Activated naive CD8-positive, alpha-beta T cell treated with anti-CD3 and anti-CD28 coated beads, Interleukin-2, amount 10 ng/mL, durations not matched to agents 7 days and 5 days (primary cell): ENCODE results near the gene PET100. TPM values are rescaled to one million over a fixed set of nuclear protein-coding genes. Genes with fewer than 3 reads are reported as not detected.

Experiments used
- ATAC-seq: fragments of 150-1000 bp; cut with Tn5 transposase; one replicate; pipeline ENCODE4 v1.10.0; 2021; ENCODE audit warnings: low read depth, moderate library complexity
- POLR2A ChIA-PET: fragments of 350-600 bp; sonication (Branson Sonifier 250); formaldehyde crosslinking; loops from one replicate; lab custom pipeline; 2021; ENCODE audit warnings: antibody characterized with exemption; lab: Charles Lee
- DNase-seq: peaks from one replicate; pipeline ENCODE4 v3.0.0; 2021
- H3K27ac Mint-ChIP-seq: one replicate; pipeline ENCODE4 v1.8.0; 2022; ENCODE audit warnings: mild to moderate bottlenecking, mixed read lengths
- H3K27me3 Mint-ChIP-seq: one replicate; pipeline ENCODE4 v1.8.0; 2022; ENCODE audit warnings: mild to moderate bottlenecking, moderate library complexity, mixed read lengths
- H3K36me3 Mint-ChIP-seq: one replicate; pipeline ENCODE4 v1.8.0; 2021; ENCODE audit warnings: mild to moderate bottlenecking, mixed read lengths
- H3K4me1 Mint-ChIP-seq: one replicate; pipeline ENCODE4 v1.8.0; 2021; ENCODE audit warnings: mixed read lengths
- H3K4me3 Mint-ChIP-seq: one replicate; pipeline ENCODE4 v1.8.0; 2022; ENCODE audit warnings: mild to moderate bottlenecking, moderate library complexity, mixed read lengths
- H3K9me3 Mint-ChIP-seq: one replicate; pipeline ENCODE4 v1.8.0; 2021; ENCODE audit warnings: mixed read lengths
- total RNA-seq, 2 experiments: library from RNA; stranded (reverse); gene quantifications; one replicate each; pipeline ENCODE4 v1.2.3, GENCODE V29; 2021

The PET100 gene
- total RNA-seq, 2 experiments from 2014 or later, result 134 to 158 TPM

- POLR2A ChIA-PET, result no interaction called here
- DNase-seq (no peak), ATAC-seq (peak; percentile 58)
- H3K4me3 Mint-ChIP-seq, result no peak overlapping the region
- peaks cover 3% of the 10 kb centered on the region for H3K4me1 Mint-ChIP-seq
- peaks cover 3% of the 10 kb centered on the region for H3K27me3 Mint-ChIP-seq
- H3K9me3 Mint-ChIP-seq, result no peaks in the 10 kb centered on the region
- H3K27ac Mint-ChIP-seq, result no peak overlapping the region
- H3K36me3 Mint-ChIP-seq, result no peaks in the 10 kb centered on the region
Measured at GRCh38 chr19:7605490-7606222, 23.9 kb upstream of the PET100 start.

DNA sequence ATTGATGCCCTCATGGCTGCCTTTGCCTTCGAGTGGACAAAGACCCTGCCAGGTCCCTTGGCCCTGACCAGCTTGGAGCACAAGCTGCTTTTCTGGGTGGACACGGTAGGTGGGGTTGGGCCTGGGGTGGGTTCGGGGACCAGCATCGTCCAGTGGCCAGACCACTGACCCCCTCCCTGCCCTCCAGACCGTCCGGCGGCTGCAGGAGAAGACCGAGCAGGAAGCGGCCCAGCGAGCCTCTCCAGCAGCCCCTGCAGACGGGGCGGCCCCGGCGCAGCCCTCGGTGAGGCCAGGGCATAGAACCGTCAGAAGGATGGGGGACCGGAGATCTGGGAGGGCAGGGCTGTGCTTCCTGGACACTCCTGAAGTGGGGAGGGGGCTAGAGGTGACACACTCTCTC is 23.3 kb upstream of the PET100 start:
- Mint-ChIP-seq H3K27me3 (peaks cover 3% of the 10 kb centered on the region), H3K4me1 (peaks cover 3% of the 10 kb centered on the region), H3K27ac (no peak overlapping the region), H3K4me3 (no peak overlapping the region), H3K9me3 (no peaks in the 10 kb centered on the region), H3K36me3 (no peaks in the 10 kb centered on the region)
- DNase-seq (no peak), ATAC-seq (no peak)
- POLR2A ChIA-PET, result no interaction called here

GRCh38 chr19:7607212-7607873 is 22.2 kb upstream of the PET100 start:
- no peak for ATAC-seq
- H3K36me3 Mint-ChIP-seq, result no peaks in the 10 kb centered on the region
- no peak overlapping the region for H3K4me3 Mint-ChIP-seq
- POLR2A ChIA-PET, result no interaction called here
- no peak for DNase-seq
- H3K4me1 Mint-ChIP-seq, result peaks cover 2% of the 10 kb centered on the region
- no peaks in the 10 kb centered on the region for H3K9me3 Mint-ChIP-seq
- no peak overlapping the region for H3K27ac Mint-ChIP-seq
- peaks cover 1% of the 10 kb centered on the region for H3K27me3 Mint-ChIP-seq

- H3K9me3 Mint-ChIP-seq, result no peaks in the 10 kb centered on the region
- ATAC-seq (no peak), DNase-seq (no peak)
- H3K36me3 Mint-ChIP-seq, result no peaks in the 10 kb centered on the region
- no peak overlapping the region for H3K4me3 Mint-ChIP-seq
- H3K27me3 Mint-ChIP-seq, result no peaks in the 10 kb centered on the region
- H3K4me1 Mint-ChIP-seq, result peaks cover 2% of the 10 kb centered on the region
- POLR2A ChIA-PET, result no interaction called here
- no peak overlapping the region for H3K27ac Mint-ChIP-seq
Measured at GRCh38 chr19:7607874-7608560, 21.6 kb upstream of the PET100 start.

DNA sequence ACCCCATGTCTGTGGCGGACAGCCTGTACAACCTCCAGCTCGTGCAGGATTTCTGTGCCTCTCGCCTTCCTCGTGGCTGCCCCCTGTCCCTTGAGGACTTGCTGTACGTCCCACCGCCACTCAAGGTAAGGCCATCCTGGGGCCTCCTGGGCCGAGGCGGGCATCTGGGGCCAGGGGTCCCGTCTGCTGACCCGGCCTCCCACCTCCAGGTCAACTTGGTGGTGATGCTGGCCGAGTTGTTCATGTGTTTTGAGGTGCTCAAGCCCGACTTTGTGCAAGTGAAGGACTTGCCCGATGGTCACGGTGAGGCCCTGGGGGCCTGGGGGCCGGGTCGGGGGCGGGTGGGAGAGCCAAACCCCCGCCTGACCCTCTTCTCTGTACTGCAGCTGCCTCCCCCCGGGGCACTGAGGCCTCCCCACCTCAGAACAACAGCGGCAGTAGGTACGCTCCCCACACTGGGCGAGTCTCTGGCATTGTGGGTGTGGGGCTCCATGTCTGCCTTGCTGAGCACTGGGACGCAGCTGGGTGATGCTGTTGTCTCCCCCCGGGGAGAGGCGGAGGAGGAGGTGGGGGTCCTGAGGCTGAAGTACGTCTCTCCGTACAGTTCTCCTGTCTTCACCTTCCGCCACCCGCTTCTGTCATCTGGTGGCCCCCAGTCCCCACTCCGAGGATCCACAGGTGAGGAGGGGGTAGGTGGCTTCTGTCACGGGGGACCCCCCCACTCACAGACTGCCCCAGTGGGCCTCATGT is 18.9 kb upstream of the PET100 start:
- no peaks in the 10 kb centered on the region for H3K4me1 Mint-ChIP-seq
- no peak overlapping the region for H3K4me3 Mint-ChIP-seq
- ATAC-seq, result no peak
- H3K36me3 Mint-ChIP-seq, result no peaks in the 10 kb centered on the region
- no peaks in the 10 kb centered on the region for H3K27me3 Mint-ChIP-seq
- POLR2A ChIA-PET, result no interaction called here
- H3K27ac Mint-ChIP-seq, result no peak overlapping the region
- no peaks in the 10 kb centered on the region for H3K9me3 Mint-ChIP-seq
- DNase-seq, result no peak

DNA sequence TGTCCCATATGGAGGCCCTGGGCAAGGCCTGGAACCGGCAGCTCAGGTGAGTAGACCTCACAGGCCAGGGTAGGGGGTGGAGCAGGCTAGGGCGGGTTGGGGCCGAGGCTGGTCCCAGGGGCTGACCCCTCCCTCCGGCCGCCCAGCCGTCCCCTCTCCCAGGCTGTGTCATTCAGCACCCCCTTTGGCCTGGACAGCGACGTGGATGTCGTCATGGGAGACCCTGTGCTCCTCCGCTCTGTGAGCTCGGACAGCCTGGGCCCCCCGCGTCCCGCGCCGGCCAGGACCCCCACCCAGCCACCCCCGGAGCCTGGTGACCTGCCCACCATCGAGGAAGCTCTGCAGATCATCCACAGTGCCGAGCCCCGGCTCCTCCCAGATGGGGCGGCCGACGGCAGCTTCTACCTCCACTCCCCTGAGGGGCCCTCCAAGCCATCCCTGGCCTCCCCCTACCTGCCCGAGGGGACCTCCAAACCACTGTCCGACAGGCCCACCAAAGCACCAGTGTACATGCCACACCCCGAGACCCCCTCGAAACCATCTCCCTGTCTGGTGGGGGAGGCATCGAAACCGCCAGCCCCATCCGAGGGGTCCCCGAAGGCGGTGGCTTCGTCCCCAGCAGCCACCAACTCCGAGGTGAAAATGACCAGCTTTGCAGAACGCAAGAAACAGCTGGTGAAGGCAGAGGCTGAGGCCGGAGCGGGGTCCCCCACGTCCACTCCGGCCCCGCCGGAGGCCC is 17.9 kb upstream of the PET100 start:
- Mint-ChIP-seq H3K4me3 (no peak overlapping the region), H3K27me3 (no peaks in the 10 kb centered on the region), H3K4me1 (no peaks in the 10 kb centered on the region), H3K36me3 (no peaks in the 10 kb centered on the region), H3K27ac (no peak overlapping the region), H3K9me3 (no peaks in the 10 kb centered on the region)
- DNase-seq (no peak), ATAC-seq (no peak)
- POLR2A ChIA-PET, result no interaction called here

GRCh38 chr19:7612282-7613274 is 17.0 kb upstream of the PET100 start:
- ATAC-seq (no peak), DNase-seq (no peak)
- no peaks in the 10 kb centered on the region for H3K27me3 Mint-ChIP-seq
- H3K36me3 Mint-ChIP-seq, result peaks cover 2% of the 10 kb centered on the region
- no peak overlapping the region for H3K27ac Mint-ChIP-seq
- H3K9me3 Mint-ChIP-seq, result no peaks in the 10 kb centered on the region
- POLR2A ChIA-PET, result no interaction called here
- no peak overlapping the region for H3K4me3 Mint-ChIP-seq
- no peaks in the 10 kb centered on the region for H3K4me1 Mint-ChIP-seq

- H3K27me3 Mint-ChIP-seq, result no peaks in the 10 kb centered on the region
- ATAC-seq, result no peak
- no peak overlapping the region for H3K27ac Mint-ChIP-seq
- no peak for DNase-seq
- H3K4me3 Mint-ChIP-seq, result no peak overlapping the region
- POLR2A ChIA-PET, result no interaction called here
- peaks cover 7% of the 10 kb centered on the region for H3K36me3 Mint-ChIP-seq
- H3K9me3 Mint-ChIP-seq, result no peaks in the 10 kb centered on the region
- no peaks in the 10 kb centered on the region for H3K4me1 Mint-ChIP-seq
Measured at GRCh38 chr19:7614859-7615741, 14.5 kb upstream of the PET100 start.

DNA sequence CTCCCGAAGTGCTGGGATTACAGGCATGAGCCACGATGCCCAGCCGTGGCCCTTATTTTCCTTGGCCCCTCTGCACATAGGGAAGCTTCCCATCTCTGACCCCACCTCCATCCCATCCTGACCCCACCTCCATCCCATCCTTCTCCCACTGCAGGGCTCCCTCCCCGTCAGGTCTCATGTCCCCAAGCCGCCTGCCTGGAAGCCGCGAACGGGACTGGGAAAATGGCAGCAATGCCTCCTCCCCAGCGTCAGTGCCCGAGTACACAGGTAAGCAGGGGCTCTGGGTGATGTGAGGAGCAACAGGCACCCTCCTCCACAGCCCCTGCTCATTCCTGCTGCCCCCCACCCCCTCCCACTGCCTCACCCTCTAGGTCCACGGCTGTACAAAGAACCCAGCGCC is 12.4 kb upstream of the PET100 start:
- POLR2A ChIA-PET, result no interaction called here

GRCh38 chr19:7617735-7618134 is 11.9 kb upstream of the PET100 start:
- Mint-ChIP-seq H3K4me1 (no peaks in the 10 kb centered on the region), H3K36me3 (peaks cover 11% of the 10 kb centered on the region), H3K4me3 (no peak overlapping the region), H3K27ac (no peak overlapping the region), H3K9me3 (no peaks in the 10 kb centered on the region), H3K27me3 (no peaks in the 10 kb centered on the region)
- ATAC-seq (no peak), DNase-seq (no peak)
- POLR2A ChIA-PET, result interaction anchor here (1.2 kb wide), 1 partner anchor 12 kb away, joined by 4 read pairs; the partner anchor contains the start of genes PET100 and XAB2

More for the DNA sequence above, 12.4 kb upstream of the PET100 start:
- ATAC-seq (no peak), DNase-seq (no peak)
- H3K27me3 Mint-ChIP-seq, result no peaks in the 10 kb centered on the region
- no peak overlapping the region for H3K27ac Mint-ChIP-seq
- H3K9me3 Mint-ChIP-seq, result no peaks in the 10 kb centered on the region
- peaks cover 11% of the 10 kb centered on the region for H3K36me3 Mint-ChIP-seq
- no peak overlapping the region for H3K4me3 Mint-ChIP-seq
- no peaks in the 10 kb centered on the region for H3K4me1 Mint-ChIP-seq

- Mint-ChIP-seq H3K27ac (no peak overlapping the region), H3K4me3 (no peak overlapping the region), H3K36me3 (peaks cover 14% of the 10 kb centered on the region), H3K4me1 (no peaks in the 10 kb centered on the region), H3K9me3 (no peaks in the 10 kb centered on the region), H3K27me3 (no peaks in the 10 kb centered on the region)
- no peak for ATAC-seq
- DNase-seq, result no peak
- POLR2A ChIA-PET, result interaction anchor here (1.2 kb wide), 1 partner anchor 11 kb away, joined by 4 read pairs; the partner anchor contains the start of genes PET100 and XAB2
Measured at GRCh38 chr19:7618348-7618747, 11.2 kb upstream of the PET100 start.
